HG03108 (cell line): ENCODE measurements around the gene DHRS13.
"Not testable (repeated sequence)": the region's sequence is repeated elsewhere in the genome, so short reads cannot be mapped to it uniquely, and the experiment has no call there.

Experiments used
- ATAC-seq: cut with Tn5 transposase; IDR thresholded peaks from one replicate; pipeline ENCODE4 v1.9.1; 2021; ENCODE audit warnings: moderate library complexity; ENCODE audit not compliant: unreplicated experiment

The DHRS13 gene

DNA sequence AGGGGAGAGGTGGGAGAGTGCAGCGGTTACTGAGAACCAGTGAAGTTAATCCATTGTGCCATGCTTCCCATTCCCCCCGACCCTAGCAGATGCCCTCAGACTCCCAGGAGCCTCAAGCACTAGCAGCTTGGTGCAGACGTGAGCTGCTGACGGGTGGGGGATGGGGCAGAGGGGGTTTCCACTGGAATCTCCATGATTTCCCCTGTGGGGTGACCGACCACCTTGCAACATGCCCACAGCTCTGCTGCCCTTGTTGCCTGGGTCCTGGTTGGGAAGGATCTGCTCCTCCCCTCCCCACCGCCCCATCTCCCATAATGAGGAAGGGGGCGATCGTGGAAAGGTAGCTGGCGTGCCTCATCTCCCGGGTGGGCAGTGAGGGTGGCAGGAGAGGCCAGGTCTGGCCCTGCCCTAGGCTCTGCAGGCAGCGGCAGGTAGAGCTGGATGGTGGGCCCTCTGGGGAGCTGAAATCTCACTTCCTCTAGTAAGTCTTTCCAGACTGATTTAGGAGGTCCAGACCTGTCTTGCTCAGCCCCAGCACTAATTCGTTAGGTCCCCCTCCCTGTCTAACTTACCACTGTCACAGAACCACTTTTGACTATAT is 14.9 kb downstream of the DHRS13 start:
- ATAC-seq = no peak

DNA sequence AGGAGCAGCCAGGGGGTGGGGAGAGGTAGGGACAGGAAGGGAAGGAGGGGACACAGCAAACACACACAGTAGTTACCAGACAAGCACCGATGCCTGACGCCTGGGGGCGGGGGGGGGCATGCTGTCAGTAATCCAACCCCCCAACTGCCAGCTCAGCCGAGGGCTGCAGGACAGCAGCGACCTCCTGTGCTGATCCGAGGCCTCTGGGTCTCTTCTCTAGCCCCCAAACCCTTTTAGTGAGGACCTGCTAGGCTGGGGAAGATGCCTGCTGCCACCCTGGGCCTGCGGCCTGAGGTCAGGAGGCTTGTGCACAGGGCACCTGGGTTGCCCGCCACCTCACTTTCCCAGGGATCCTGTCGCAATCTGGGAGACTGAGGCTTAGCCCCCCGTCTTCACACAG is 16.9 kb downstream of the DHRS13 start:
- ATAC-seq = no peak

DNA sequence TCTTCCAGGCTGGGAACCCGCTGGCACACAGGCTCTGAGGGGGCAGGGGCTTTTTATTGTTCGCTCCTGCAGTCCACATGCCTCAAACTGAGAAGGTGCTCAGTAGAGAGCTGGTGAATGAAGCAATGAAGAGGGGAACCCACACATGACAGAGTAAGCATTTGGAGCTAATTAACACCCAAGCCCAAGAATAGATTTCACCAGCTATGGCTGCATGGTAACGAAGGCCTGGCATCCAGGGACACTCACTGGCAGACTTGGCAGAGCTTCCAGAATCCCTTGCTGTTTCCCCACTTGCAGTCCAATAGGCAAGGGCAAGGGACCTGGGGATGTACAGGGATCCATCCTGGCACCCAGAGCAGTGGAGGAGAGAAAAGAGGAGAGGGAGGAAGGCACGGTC is 17.5 kb downstream of the DHRS13 start:
- no peak for ATAC-seq

DNA sequence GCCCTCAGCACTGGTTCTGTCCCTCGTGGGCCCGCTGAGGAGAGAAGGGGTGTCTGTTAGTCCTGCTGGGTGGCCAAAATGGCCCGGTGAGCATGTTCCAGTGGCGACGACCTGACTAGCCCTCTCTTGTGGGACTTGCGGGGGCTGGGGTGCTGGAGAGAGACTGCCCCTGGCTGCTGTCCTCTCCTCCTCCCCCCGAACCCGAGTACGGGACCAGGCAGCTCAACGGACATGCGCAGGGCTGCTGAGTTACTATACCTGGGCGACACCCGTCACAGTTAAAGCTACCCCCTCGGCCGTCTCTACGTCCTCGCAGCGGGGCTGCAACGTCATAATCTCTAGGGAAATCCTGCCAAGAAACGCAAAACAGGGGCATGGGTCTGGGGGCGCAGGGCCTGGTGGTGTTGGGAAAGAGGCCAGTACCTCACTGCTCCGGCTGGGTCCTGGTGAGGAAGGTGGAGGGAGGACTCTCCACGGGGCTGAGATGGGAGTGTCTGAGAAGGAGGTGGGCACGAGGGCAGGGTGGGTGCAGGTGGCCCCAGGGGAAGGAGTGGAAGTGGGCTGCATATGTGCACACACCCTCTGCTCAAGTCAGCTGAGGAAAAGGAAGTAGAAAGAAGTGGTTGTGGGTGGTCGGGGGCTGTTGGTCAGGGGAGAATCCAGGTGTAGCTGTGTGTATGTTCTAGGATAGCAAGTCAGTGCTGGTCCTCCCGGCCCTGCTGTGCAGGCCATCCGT is 18.7 kb downstream of the DHRS13 start:
- no peak for ATAC-seq

DNA sequence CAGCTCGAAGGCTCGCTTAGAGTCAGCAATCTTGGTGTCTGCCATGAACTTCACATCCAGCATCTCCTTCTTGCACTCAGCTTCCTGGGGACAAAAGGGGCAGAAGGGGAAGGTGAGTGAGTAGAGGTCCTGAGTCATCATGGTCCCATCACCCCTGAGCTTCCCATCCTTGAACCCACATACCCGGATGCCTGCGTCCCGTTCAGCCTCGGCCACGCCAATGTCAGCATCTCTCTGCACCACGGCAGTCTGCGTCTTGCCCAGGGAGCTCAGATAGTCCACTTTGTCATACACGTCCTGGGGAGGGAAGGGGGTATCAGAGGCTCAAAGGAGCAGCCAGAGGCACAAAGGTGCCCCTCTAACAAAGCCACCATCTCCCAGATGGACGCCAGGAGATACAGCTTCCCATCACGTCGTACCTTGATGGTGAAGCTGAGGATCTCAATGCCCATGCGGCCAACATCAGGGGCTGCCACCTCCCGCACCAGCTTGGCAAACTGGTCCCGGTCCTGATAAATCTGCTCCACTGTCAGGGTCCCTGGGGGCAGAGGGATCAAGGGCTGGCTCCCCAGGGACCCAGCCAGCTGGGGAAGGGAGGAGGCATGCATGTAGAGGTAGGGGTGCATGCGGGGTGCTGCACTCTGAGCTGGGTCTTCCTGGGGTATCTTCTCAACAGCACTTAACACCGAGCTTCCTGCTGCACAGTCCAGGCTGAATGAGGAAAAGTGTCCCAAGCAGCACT is 20.6 kb downstream of the DHRS13 start:
- ATAC-seq = no peak

DNA sequence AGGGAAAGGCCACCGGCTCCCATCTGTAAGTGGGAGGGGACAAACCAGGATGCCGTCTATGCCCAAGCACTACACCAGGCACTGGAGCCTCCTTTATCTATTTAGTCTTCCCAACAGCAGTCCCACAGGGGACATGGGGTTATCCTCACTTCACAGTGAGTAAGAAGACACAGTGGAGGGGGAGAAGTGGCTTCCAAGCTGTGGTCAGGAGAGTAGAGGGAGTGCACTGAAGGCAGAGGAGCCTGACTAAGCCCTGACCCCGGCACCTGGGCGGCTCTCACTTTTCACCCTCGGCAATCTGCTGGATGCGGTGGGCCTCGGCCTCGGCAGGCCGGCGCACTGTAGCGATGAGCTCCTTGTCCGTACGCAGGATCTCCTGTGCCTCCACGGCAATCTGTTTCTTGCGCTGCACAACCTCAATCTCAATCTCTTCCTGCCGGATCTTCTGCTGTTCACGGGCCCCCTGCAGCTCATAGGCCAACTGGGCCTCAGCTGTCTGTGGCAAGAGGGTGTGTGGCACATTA is 21.3 kb downstream of the DHRS13 start:
- no peak for ATAC-seq

DNA sequence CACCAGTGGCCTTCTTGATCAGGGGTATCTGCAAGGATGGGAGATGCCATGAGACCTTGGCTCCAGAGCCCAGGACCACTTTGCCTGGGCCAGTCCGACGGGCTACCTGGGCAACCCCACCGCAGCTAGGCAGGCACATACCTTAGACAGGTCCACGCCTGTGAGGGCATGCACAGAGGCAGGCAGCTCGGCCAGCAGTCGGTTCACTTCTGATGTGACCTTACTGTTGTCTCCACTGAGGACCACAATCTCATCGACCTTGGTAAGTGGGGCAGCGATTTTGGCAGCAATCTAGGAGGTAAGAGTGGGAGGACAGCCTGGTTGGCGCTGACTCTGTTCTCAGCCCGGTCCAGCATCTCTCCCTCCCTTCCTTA is 22.3 kb downstream of the DHRS13 start:
- ATAC-seq = no peak

DNA sequence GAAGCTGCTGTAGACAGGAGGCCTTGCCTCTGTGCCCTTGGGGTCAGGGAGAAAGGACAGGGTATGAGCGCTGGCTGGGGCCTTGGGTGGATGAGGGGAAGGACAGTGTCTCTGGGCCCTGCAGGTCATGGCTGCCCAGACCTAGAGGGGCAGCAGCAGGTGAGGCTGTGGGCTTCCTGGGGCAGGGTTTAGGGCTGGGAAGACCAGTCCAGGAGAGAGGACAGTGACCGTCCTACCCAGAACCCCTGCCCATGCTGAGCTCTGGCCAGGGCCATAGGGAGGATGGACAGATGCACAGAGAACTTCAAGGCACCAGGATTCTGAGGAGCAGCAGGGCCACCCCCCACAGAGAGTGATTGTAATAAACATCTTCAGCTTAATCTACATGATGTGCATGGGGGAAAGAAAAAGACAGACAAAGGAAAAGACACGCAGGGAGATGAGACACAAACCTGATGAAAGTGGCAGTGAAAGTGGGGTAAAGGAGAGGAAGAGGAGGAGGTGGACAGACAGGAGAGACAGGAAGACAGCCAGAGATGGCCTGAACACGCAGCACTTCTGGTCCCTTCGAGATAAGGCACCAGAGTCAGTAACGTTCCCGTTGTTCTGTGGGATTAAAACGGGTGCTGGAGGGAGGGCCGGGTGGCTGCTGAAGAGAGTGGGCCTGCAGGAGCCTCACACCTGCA is 22.9 kb downstream of the DHRS13 start:
- no peak for ATAC-seq

DNA sequence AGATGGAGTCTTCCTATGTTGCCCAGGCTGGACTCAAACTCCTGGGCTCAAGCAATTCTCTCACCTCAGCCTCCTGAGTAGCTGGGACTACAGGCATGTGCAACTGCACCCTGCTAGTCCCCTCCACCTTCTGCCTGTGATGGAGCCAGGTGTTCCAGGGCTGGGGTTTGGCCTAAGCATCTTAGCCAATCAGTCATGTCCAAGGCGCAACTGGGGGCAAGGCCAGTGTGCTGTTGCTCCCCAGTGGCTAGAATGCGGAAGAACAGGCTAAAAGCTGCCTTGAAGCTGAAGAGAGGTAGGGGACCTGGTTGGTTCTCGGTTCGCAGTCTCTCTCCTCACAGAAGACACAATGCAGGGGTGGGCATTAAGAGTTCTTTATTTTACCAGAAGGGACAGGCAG is 23.9 kb downstream of the DHRS13 start:
- ATAC-seq = no peak

DNA sequence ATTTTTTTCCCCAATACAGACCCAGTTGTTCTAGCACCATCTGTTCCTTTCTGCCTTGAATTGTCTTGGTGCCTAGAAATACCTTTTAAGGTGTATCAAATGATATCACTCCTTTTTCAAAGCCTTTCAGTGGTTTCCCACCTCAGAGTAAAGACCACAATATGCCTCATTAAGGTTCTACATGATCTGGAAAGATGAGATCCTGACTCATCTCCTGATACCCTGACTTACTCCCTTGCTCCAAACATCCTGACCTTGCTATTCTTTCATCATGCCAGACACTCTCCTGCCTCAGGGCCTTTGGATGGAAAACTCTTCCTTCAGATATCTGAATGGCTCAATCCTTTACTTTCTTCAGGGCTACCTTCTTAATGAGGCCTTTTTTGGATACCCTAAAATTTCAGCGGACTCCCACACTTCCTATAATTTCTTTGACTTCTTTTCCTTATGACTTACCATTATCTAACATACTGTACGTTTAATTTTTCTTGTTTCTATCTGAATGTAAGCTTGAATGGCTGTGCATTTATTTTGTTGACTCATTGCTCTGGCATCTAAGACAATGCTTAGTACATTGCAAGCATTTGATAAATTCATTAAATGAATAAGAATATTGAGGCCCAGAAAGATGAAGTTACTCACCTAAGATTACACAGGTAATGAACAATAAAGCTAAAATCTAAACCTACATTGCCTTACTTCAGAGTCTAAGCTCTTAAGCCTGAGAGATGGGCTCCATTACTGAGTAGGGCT is 24.5 kb downstream of the DHRS13 start:
- no peak for ATAC-seq

DNA sequence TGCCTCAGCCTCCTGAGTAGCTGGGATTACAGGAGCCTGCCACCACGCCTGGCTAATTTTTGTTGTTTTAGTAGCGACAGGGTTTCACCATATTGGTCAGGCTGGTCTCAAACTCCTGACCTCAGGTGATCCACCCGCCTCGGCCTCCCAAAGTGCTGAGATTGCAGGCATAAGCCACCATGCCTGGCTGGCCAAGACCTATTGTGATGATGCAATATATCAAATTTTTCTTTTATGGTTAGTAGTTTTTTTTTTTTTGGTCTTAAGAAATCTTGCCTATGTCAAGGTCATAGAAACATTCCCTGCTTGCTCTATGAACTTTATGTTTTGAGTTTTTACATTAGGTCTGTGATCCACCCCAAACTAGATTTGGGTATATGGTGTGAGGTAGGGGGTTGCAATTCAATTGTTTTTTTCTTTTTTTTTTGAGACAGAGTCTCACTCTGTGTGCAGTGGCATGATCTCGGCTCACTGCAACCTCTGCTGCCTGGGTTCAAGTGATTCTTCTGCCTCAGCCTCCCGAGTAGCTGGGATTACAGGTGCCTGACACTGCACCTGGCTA is 25.6 kb downstream of the DHRS13 start:
- ATAC-seq = not testable (repeated sequence)

DNA sequence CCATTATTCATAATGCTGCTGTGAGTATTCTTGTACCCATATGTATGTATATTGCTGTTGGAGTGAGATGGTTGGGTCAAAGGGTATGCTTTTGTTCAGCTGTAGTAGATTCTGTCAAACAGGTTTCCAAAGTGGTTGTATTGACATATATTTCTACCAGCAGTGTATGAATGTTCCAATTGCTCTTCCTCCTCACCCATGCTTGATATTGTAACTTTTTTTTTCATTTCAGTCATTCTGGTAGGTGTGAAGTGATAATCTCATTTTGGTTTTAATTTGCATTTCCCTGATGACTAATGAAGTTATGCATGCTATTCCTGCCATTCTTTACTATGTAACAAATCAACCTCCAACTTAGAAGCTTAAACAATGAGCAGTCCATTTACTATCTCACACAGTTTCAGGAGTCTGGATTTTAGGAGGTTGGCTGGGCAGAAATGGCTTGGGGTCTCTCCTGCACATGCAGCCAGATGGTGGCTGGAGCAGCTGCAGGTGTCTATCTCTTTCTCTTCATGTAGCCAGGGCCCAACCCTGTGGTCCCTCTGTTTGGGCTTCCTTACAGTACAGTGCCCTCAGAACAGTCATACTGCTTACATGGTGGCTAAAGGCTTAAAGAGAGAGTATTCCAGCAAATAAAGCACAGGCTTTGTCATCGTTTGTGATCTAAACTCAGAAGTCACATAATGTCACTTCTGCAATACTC is 26.9 kb downstream of the DHRS13 start:
- no peak for ATAC-seq

DNA sequence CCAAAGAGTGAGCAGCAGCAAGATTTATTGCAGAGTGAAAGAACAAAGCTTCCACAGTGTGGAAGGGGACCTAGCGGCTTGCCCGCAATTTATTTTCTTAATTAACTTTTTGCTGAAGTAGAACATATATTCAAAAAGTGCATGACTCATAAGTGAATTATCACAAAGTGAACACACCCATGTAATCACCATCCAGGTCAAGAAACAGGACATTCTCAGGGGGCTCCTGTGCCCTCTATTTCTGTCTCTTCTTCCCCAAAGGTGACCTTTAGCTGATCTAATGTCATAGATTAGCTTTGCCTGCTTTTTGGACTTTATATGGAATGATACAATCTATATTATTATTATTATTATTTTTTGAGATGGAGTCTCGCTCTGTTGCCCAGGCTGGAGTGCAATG is 28.1 kb downstream of the DHRS13 start:
- no peak for ATAC-seq

DNA sequence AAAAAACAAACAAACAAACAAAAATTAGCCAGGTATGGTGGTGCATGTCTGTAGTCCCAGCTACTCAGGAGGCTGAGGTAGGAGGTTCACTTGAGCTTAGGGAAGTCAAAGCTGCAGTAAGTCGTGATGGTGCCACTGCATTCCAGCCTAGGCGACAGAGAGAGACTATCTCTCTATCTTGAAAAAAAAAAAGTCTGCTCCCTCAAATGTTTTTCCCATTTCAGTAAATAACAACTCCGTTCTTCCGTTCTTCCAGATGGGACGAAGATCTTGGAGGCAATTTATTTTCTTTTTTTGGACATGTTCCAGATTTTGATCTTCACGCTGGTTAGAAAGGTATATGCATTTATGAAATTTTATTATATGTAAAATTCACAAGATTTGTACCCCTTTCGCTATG is 29.0 kb downstream of the DHRS13 start:
- no peak for ATAC-seq

DNA sequence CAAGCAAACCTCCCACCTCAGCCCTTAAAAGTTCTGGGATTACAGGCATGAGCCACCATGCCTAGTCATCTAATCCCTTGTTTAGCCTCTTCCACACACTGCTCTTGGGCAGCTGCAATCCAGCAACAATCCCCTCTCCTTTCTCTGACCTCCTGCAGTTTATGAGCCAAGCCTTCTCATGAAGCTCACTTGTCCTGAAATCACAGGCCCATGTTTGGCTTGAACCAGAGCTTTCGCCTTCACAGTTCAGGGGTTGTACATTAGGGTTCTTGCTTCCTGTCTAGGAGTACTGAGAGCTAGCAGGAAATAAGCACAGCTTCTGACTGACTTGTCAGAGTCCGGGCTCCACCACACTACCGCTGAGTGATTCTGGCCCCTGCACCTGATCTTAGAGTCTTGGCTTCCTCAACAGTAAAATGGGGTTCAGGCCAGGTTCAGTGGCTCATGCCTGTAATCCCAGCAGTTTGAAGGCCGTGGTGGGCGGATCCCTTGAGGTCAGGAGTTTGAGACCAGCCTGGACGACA is 31.8 kb downstream of the DHRS13 start:
- ATAC-seq = peak; percentile 98

DNA sequence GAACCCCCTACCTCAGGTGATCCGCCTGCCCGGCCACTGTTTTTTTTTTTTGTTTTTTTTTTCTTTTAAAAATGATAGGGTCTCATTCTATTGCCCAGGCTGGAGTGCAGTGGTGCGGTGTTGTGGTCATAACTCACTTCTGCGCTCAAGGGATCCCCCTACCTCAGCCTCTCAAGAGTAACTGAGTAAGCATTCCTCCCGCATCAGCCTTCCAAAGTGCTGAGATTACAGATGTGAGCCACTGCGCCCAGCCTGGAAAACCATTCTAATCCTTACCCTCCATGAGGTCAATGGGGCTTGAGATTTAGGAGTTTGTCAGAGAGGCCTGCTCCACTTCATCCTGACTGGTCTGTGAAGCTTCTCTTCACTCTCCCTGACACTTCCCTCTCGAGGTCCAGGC is 35.6 kb downstream of the DHRS13 start:
- ATAC-seq = no peak

DNA sequence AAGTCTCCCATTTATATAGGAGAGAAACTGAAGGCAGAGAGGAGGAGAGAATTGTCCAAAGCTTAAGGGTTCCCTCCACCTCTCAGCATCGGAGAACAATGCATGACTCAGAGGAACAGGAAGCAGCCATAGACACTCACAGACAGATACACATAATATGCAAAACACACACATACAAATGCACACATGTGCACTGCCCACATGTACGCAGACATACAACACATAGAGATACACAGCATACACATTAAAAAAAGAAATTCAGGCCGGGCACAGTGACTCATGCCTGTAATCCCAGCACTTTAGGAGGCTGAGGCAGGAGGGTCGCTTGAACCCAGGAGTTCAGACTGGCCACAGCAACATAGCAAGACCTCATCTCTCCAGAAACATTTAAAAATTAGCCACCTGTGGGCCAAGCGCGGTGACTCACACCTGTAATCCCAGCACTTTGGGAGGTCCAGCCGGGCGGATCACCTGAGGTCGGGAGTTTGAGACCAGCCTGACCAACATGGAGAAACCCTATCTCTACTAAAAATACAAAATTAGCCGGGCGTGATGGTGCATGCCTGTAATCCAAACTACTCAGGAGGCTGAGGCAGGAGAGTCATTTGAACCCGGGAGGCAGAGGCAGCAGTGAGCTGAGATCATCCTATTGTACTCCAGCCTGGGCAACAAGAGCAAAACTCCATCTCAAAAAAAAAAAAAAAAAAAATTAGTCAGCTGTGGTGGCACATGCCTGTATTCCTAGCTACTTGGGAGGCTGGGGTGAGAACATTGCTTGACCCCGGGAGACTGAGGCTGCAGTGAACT is 36.7 kb downstream of the DHRS13 start:
- no peak for ATAC-seq

DNA sequence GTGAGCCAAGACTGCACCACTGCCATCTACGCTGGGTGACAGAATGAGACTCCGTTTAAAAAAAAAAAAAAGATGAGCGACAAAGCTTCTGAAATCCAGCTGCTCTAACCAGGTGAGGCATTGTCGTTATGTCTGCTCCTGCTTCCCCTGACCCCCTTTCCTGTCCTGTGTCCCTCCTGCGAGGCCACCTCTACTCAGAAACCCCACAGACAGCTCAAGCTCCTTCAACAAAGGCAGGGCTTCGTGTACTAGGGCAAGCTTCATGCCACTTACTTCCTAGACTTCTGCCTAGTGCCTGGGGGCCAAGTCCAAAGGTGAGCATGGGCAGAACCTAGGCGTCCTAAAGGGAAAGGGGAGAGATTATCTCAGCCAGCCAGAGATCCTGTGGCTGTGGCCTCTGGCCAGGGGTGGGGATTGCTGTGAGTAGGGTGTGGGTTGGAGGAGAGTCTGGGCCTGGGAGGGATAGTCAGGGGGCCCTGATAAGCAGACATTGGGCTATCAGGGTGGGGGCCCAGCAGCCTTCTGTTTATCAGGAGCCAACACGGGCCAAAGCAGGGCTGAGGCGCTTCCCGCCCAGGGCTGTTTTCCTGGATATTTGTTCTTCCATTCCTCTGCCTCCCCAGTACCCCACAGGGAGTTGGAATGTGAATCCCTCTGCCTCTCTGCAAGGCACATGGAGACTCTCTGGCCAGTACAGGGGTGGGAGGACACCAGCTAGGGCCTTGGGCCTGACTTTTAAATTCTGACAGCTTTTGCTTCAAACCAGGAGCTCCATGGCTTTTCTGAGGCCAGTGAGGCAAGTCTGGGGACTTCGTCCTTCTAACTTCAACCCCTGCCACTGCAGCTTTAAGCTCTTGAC is 37.7 kb downstream of the DHRS13 start:
- no peak for ATAC-seq
